Keratinocyte (primary cell): Measurements from ENCODE around the gene CEP85L. TPM values are rescaled to one million over a fixed set of nuclear protein-coding genes. Genes with fewer than 3 reads are reported as not detected.

ENCODE experiments used
- DNase-seq: peaks from one replicate; pipeline ENCODE4 v3.0.0-alpha.2; 2011; ENCODE audit warnings: low read depth, missing footprints, low spot score
- FAIRE-seq: peaks from 2 replicates; lab custom pipeline; 2011; peaks lifted over from hg19 to GRCh38; lab: Jason Lieb, UNC
- H2AFZ ChIP-seq: 2 replicates; pipeline ENCODE4 v1.6.0; 2012; ENCODE audit warnings: low read length, control low read depth, inconsistent platforms; ENCODE audit not compliant: control insufficient read depth
- H3K27ac ChIP-seq: 2 replicates; pipeline ENCODE4 v1.5.1; 2011; ENCODE audit warnings: low read length; ENCODE audit not compliant: control insufficient read depth, insufficient read depth
- H3K27me3 ChIP-seq: 3 replicates; pipeline ENCODE4 v1.6.0; 2011; ENCODE audit warnings: low read length; ENCODE audit not compliant: control insufficient read depth, insufficient read depth; ENCODE audit errors: extremely low read depth
- H3K36me3 ChIP-seq, 2 experiments: 2 replicates in 1 of 2; 3 replicates in 1 of 2; pipeline ENCODE4 v1.5.1; 2011; ENCODE audit warnings: low read length in 2 of 2, mild to moderate bottlenecking in 1 of 2; ENCODE audit not compliant: control insufficient read depth in 2 of 2, insufficient read depth in 2 of 2; ENCODE audit errors: extremely low read depth in 1 of 2
- H3K4me1 ChIP-seq: 3 replicates; pipeline ENCODE4 v1.5.1; 2011; ENCODE audit warnings: low read length; ENCODE audit not compliant: control insufficient read depth, insufficient read depth; ENCODE audit errors: extremely low read depth
- H3K4me2 ChIP-seq: 3 replicates; pipeline ENCODE4 v1.6.0; 2011; ENCODE audit warnings: low read depth, low read length; ENCODE audit not compliant: control insufficient read depth, insufficient read depth; ENCODE audit errors: extremely low read depth
- H3K4me3 ChIP-seq, 3 experiments: fragments of 200-600 bp in 1 of 3; sonication (generic) in 1 of 3; 2 replicates in 2 of 3; 3 replicates in 1 of 3; pipeline ENCODE4 v1.5.1; 2011 to 2016; ENCODE audit warnings: low read length in 3 of 3, mild to moderate bottlenecking in 3 of 3, control low read depth in 2 of 3, inconsistent platforms in 1 of 3, low read depth in 1 of 3, mixed read lengths in 1 of 3, mixed run types in 1 of 3, moderate library complexity in 1 of 3; ENCODE audit not compliant: control insufficient read depth in 2 of 3, insufficient read depth in 2 of 3; ENCODE audit errors: extremely low read depth in 1 of 3
- H3K79me2 ChIP-seq: 2 replicates; pipeline ENCODE4 v1.6.0; 2012; ENCODE audit warnings: low read length; ENCODE audit not compliant: control insufficient read depth, insufficient read depth
- H3K9ac ChIP-seq: 3 replicates; pipeline ENCODE4 v1.6.0; 2011; ENCODE audit warnings: low read length; ENCODE audit not compliant: control insufficient read depth, insufficient read depth; ENCODE audit errors: extremely low read depth
- H3K9me1 ChIP-seq: 3 replicates; pipeline ENCODE4 v1.6.0; 2011; ENCODE audit warnings: low read length; ENCODE audit not compliant: control insufficient read depth, insufficient read depth; ENCODE audit errors: extremely low read depth
- H3K9me3 ChIP-seq: 2 replicates; pipeline ENCODE4 v1.5.1; 2012; ENCODE audit warnings: low read depth, low read length; ENCODE audit not compliant: control insufficient read depth
- H4K20me1 ChIP-seq: 3 replicates; pipeline ENCODE4 v1.6.0; 2011; ENCODE audit warnings: low read length; ENCODE audit not compliant: control insufficient read depth, insufficient read depth; ENCODE audit errors: extremely low read depth
- EZH2 ChIP-seq: IDR thresholded peaks from one replicate; pipeline ENCODE4 v1.6.1; 2012; ENCODE audit warnings: inconsistent platforms, mild to moderate bottlenecking, low read length, moderate library complexity
- dilution Hi-C: fragments of 300-500 bp; cut with MboI; formaldehyde crosslinking; loops from one replicate; pipeline ENCODE4 v1.7.0; 2020; ENCODE audit warnings: low sequenced_read_pairs; ENCODE audit not compliant: extremely low pct_ligation_motif_present
- polyA plus RNA-seq, 5 experiments: library from polyadenylated mRNA; depleted of rRNA in 3 of 5; stranded (reverse) in 3 of 5; stranded (forward) in 1 of 5; unstranded in 1 of 5; fragments of >200 nt; gene quantifications; 1 replicate in 1 of 5; 2 replicates in 3 of 5; 3 replicates in 1 of 5; pipeline versions ENCODE4 v1.2.1 to v1.2.3, GENCODE V29; 2011 to 2012; ENCODE audit warnings: missing spikeins in 2 of 5, low read depth in 1 of 5, low replicate concordance in 1 of 5
- TF ChIP-seq, protein P1 (sequence below), 3 experiments: IDR thresholded peaks in 1 of 3; conservative IDR thresholded peaks in 1 of 3; optimal IDR thresholded peaks in 1 of 3; 2 replicates in 2 of 3; 3 replicates in 1 of 3; pipeline versions ENCODE3 to v1.5.1; 2011; ENCODE audit warnings: low read length in 3 of 3, mild to moderate bottlenecking in 3 of 3, moderate library complexity in 2 of 3, control low read depth in 1 of 3, inconsistent platforms in 1 of 3; ENCODE audit not compliant: insufficient read depth in 2 of 3; ENCODE audit errors: extremely low read depth in 1 of 3

Gene CEP85L
- polyA plus RNA-seq, 1 donor (not counting 4 experiments of a cell fraction or from before 2014, with no cell fraction given) = 3.5 TPM

DNA sequence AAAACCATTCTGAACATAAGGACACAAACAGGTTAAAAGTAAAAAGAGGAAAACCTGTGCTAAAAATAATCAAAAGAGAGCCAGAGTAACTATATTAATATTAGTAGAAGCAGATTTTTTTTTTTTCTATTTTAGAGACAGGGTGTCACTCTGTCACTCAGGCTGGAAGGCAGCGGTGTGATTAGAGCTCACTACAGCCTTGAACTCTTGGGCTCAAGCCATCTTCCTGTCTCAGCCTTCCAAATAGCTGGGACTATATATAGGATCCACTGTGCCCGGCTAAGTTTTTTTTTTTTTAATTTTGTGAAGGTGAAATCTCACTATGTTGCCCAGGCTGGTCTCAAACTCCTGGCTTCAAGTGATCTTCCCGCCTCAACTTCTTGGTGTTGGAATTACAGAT lies 136.7 kb downstream of the CEP85L start:
- dilution Hi-C loops = no loop called here
- no peaks in the 10 kb centered on the region for H3K36me3 ChIP-seq
- TF ChIP-seq, protein P1, sequence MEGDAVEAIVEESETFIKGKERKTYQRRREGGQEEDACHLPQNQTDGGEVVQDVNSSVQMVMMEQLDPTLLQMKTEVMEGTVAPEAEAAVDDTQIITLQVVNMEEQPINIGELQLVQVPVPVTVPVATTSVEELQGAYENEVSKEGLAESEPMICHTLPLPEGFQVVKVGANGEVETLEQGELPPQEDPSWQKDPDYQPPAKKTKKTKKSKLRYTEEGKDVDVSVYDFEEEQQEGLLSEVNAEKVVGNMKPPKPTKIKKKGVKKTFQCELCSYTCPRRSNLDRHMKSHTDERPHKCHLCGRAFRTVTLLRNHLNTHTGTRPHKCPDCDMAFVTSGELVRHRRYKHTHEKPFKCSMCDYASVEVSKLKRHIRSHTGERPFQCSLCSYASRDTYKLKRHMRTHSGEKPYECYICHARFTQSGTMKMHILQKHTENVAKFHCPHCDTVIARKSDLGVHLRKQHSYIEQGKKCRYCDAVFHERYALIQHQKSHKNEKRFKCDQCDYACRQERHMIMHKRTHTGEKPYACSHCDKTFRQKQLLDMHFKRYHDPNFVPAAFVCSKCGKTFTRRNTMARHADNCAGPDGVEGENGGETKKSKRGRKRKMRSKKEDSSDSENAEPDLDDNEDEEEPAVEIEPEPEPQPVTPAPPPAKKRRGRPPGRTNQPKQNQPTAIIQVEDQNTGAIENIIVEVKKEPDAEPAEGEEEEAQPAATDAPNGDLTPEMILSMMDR (optimal IDR thresholded peaks at IDR 0.05 in 1 of 3, IDR thresholded peaks at IDR 0.05 in 1 of 3, conservative IDR thresholded peaks at IDR 0.05 in 1 of 3; ENCODE audit: extremely low read depth in 1 of 3, insufficient read depth in 2 of 3, low read length in 3 of 3) = no peak
- TF ChIP-seq EZH2 = no peak
- H3K9me1 ChIP-seq = no peaks in the 10 kb centered on the region
- no peak overlapping the region for H3K4me2 ChIP-seq
- H2AFZ ChIP-seq = no peak overlapping the region
- H3K27ac ChIP-seq = no peak overlapping the region
- H4K20me1 ChIP-seq = no peaks in the 10 kb centered on the region
- H3K79me2 ChIP-seq = no peaks in the 10 kb centered on the region
- DNase-seq (no peak), FAIRE-seq (no peak)
- no peaks in the 10 kb centered on the region for H3K4me1 ChIP-seq
- no peaks in the 10 kb centered on the region for H3K9me3 ChIP-seq
- H3K4me3 ChIP-seq = no peak overlapping the region
- no peaks in the 10 kb centered on the region for H3K27me3 ChIP-seq
- no peak overlapping the region for H3K9ac ChIP-seq

DNA sequence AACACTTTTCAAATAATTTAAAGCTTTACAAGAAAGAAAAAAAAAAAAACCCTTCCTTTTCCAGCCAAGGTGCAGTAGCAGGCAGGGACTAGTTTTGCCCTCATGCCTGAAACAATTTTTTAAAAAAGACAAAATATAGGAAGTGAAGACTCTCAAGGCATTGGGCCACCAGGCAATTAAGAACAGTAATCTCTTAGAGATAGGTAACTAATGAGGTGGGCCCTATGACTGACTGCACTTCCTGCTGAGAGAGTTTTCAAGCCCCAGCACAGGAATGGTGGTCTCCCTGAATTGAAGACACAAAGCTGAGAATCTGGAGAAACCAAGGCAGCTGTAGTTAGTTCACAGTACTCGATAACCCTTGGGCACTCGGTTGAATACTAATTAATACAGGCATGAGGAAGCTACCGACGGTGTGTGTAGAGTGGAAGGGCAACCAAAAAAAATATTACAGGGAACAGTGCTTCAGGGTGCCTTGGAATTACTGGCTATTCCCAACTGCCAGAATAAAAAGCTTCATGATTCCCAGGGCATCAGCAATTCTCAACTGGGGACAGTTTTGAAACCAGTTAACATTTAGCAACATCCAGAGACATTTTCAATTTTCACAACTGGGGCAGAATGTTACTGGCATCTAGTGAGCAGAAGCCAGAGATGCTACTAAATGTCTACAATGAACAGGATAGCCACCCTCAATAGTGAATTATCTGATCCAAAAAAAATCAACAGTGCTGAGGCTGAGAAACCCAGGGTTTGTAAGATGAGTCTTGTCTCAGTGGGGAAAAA lies 139.3 kb downstream of the CEP85L start:
- dilution Hi-C loops = no loop called here

More for the DNA sequence above, 139.3 kb downstream of the CEP85L start:
- Histone ChIP-seq H3K4me2 (no peak overlapping the region), H3K9me3 (no peaks in the 10 kb centered on the region), H2AFZ (no peak overlapping the region), H3K36me3 (no peaks in the 10 kb centered on the region), H3K4me1 (no peaks in the 10 kb centered on the region), H3K4me3 (no peak overlapping the region), H4K20me1 (no peaks in the 10 kb centered on the region), H3K79me2 (no peaks in the 10 kb centered on the region), H3K27ac (no peak overlapping the region), H3K9ac (no peak overlapping the region), H3K27me3 (no peaks in the 10 kb centered on the region), H3K9me1 (no peaks in the 10 kb centered on the region)
- no peak for DNase-seq
- no peak for FAIRE-seq
- TF ChIP-seq, protein P1 (optimal IDR thresholded peaks at IDR 0.05 in 1 of 3, IDR thresholded peaks at IDR 0.05 in 1 of 3, conservative IDR thresholded peaks at IDR 0.05 in 1 of 3; ENCODE audit: extremely low read depth in 1 of 3, insufficient read depth in 2 of 3, low read length in 3 of 3) = no peak
